B cell (primary cell): ENCODE measurements around the gene LAMA4. TPM values are rescaled to one million over a fixed set of nuclear protein-coding genes. Genes with fewer than 3 reads are reported as not detected.

Experiments
- ATAC-seq: fragments of 200-7000 bp; cut with Tn5 transposase; one replicate; pipeline ENCODE4 v1.10.0; 2021; ENCODE audit warnings: low read depth, mild to moderate bottlenecking, moderate number of reproducible peaks, moderate library complexity
- CTCF ChIA-PET: fragments of 350-600 bp; sonication (Branson Sonifier 250); formaldehyde crosslinking; loops from one replicate; lab custom pipeline; 2021; ENCODE audit warnings: antibody characterized with exemption, inconsistent platforms; lab: Charles Lee
- POLR2A ChIA-PET: fragments of 350-600 bp; sonication (Branson Sonifier 250); formaldehyde crosslinking; loops from one replicate; lab custom pipeline; 2021; ENCODE audit warnings: antibody characterized with exemption; lab: Charles Lee
- DNase-seq: peaks from one replicate; pipeline ENCODE4 v3.0.0; 2013
- H2AFZ ChIP-seq: 2 replicates; pipeline ENCODE4 v1.6.1; 2012; ENCODE audit warnings: mild to moderate bottlenecking, low read depth, low read length; ENCODE audit not compliant: insufficient read depth, poor library complexity, severe bottlenecking
- H3K27ac ChIP-seq, 2 donors: 1 replicate in 1 of 2; 2 replicates in 1 of 2; pipeline ENCODE4 v1.5.1; 2012 to 2013; ENCODE audit warnings: low read length in 2 of 2, mild to moderate bottlenecking in 2 of 2, moderate library complexity in 1 of 2
- H3K27me3 ChIP-seq, 4 experiments: fragments of 200-600 bp in 1 of 4; sonication (generic) in 1 of 4; replicated peaks in 1 of 4; 1 replicate in 2 of 4; 2 replicates in 2 of 4; pipeline versions ENCODE4 v1.6.1 to v1.7.0; 2013 to 2016; ENCODE audit warnings: low read length in 3 of 4, mild to moderate bottlenecking in 2 of 4, mixed read lengths in 1 of 4, moderate library complexity in 1 of 4; ENCODE audit not compliant: insufficient read depth in 4 of 4, control insufficient read depth in 3 of 4; ENCODE audit errors: control extremely low read depth in 1 of 4
- H3K36me3 ChIP-seq, 2 experiments: replicated peaks in 1 of 2; 1 replicate in 1 of 2; 2 replicates in 1 of 2; pipeline versions ENCODE4 v1.6.1 to v1.7.1; 2013; ENCODE audit warnings: low read length in 1 of 2; ENCODE audit not compliant: insufficient read depth in 2 of 2, control insufficient read depth in 1 of 2; ENCODE audit errors: control extremely low read depth in 1 of 2, extremely low read depth in 1 of 2
- H3K4me1 ChIP-seq, 2 donors: fragments of 200-600 bp in 1 of 2; sonication (generic) in 1 of 2; 1 replicate in 1 of 2; 2 replicates in 1 of 2; pipeline versions ENCODE4 v1.5.1 to v1.6.1; 2013 to 2017; ENCODE audit warnings: low read length in 2 of 2; ENCODE audit not compliant: control insufficient read depth in 2 of 2, insufficient read depth in 2 of 2
- H3K4me2 ChIP-seq: replicated peaks from 2 replicates; pipeline ENCODE3; 2012; ENCODE audit warnings: mild to moderate bottlenecking, low read depth, low read length; ENCODE audit not compliant: poor library complexity, severe bottlenecking
- H3K4me3 ChIP-seq, 5 experiments: fragments of 200-600 bp in 1 of 5; sonication (generic) in 1 of 5; 1 replicate in 3 of 5; 2 replicates in 2 of 5; pipeline versions ENCODE4 v1.5.1 to v1.7.0; 2011 to 2016; ENCODE audit warnings: low read length in 4 of 5, mild to moderate bottlenecking in 4 of 5, low read depth in 2 of 5, control low read depth in 1 of 5, moderate library complexity in 1 of 5; ENCODE audit not compliant: insufficient read depth in 1 of 5; ENCODE audit errors: control extremely low read depth in 1 of 5, extremely low read depth in 1 of 5
- H3K79me2 ChIP-seq: fragments of 200-600 bp; sonication (generic); one replicate; pipeline ENCODE4 v1.6.0; 2016; ENCODE audit warnings: low read length; ENCODE audit not compliant: control insufficient read depth, insufficient read depth
- H3K9ac ChIP-seq: fragments of 200-600 bp; sonication (generic); 2 replicates; pipeline ENCODE4 v1.6.1; 2017; ENCODE audit warnings: mild to moderate bottlenecking, low read length, moderate library complexity
- H3K9me3 ChIP-seq, 3 donors: one replicate each; pipeline versions ENCODE4 v1.6.1 to v1.7.1; 2013; ENCODE audit warnings: low read length in 2 of 3; ENCODE audit not compliant: control insufficient read depth in 2 of 3, insufficient read depth in 1 of 3; ENCODE audit errors: control extremely low read depth in 1 of 3
- H4K20me1 ChIP-seq: 2 replicates; pipeline ENCODE4 v1.6.0; 2012; ENCODE audit warnings: mild to moderate bottlenecking, low read length; ENCODE audit not compliant: insufficient read depth, control insufficient read depth, poor library complexity, severe bottlenecking
- H3K27ac Mint-ChIP-seq: one replicate; pipeline ENCODE4 v1.8.0; 2021; ENCODE audit warnings: mixed read lengths
- H3K27me3 Mint-ChIP-seq: one replicate; pipeline ENCODE4 v1.8.0; 2021; ENCODE audit warnings: mixed read lengths
- H3K4me1 Mint-ChIP-seq: one replicate; pipeline ENCODE4 v1.8.0; 2021; ENCODE audit warnings: mixed read lengths
- H3K4me3 Mint-ChIP-seq: one replicate; pipeline ENCODE4 v1.8.0; 2021; ENCODE audit warnings: mixed read lengths
- H3K9me3 Mint-ChIP-seq: one replicate; pipeline ENCODE4 v1.8.0; 2022; ENCODE audit warnings: mixed read lengths; ENCODE audit not compliant: insufficient read depth
- EZH2 ChIP-seq: IDR thresholded peaks from 2 replicates; pipeline ENCODE4 v1.6.1; 2012; ENCODE audit warnings: borderline replicate concordance, low read depth, mild to moderate bottlenecking, moderate library complexity, low read length; ENCODE audit not compliant: insufficient read depth, poor library complexity, severe bottlenecking
- WGBS: methylation state at CpG from one replicate; pipeline ENCODE4 v1.1.5; 2013; ENCODE audit warnings: missing lambda C conversion rate; ENCODE audit not compliant: insufficient coverage; 5-methylcytosine and 5-hydroxymethylcytosine counted together
- intact Hi-C: fragments of 100-400 bp; cut with micrococcal nuclease; formaldehyde crosslinking; loops from one replicate; pipeline ENCODE4 v1.10.0; 2022
- polyA plus RNA-seq: library from polyadenylated mRNA; depleted of rRNA; stranded (reverse); fragments of >200 nt; gene quantifications from 2 replicates; pipeline ENCODE4 v1.2.3, GENCODE V29; 2012
- total RNA-seq, 2 donors: library from RNA; stranded (reverse); fragments of 120-200 nt in 1 of 2; gene quantifications; 1 replicate in 1 of 2; 2 replicates in 1 of 2; pipeline versions ENCODE4 v1.2.3 to v1.2.4, GENCODE V29; 2013 to 2022
- TF ChIP-seq, protein P1 (sequence below): fragments of 200-600 bp; IDR thresholded peaks from one replicate; pipeline ENCODE4 v1.8.0; 2022; ENCODE audit warnings: antibody characterized with exemption, mild to moderate bottlenecking

Gene LAMA4
- total and polyA plus RNA-seq, 2 donors (not counting 1 experiment from before 2014, with no cell fraction given), result not detected

DNA sequence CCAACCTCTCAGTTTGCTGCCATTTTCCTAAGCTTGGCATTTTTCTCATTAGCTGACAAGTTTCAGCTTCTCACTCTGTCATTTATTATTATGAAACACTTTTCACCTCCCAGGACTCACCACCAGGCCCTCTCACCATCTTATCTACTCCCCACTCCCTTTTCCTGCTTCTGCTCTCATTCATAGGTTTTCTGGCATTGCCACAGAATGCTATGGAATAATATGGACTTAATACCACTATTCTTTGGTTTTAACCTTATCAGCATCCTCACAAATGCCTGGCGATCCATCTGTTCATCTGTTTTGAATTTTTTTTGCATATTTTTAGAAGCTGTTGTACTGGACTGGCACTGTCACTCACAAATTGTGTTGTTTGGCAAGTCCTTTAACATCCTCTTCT, 16.4 kb upstream of the LAMA4 start:
- H3K27ac Mint-ChIP-seq, result no peak overlapping the region
- Histone ChIP-seq H3K4me2 (no peak overlapping the region), H3K9me3 (no peaks in the 10 kb centered on the region), H3K4me1 (no peaks in the 10 kb centered on the region), H4K20me1 (no peaks in the 10 kb centered on the region), H3K27me3 (peaks cover 0 to 2% (median 0%) of the 10 kb centered on the region in 4 experiments), H3K36me3 (no peaks in the 10 kb centered on the region), H3K27ac (no peak overlapping the region), H3K9ac (no peak overlapping the region), H2AFZ (no peak overlapping the region), H3K4me3 (no peak overlapping the region), H3K79me2 (no peaks in the 10 kb centered on the region)
- POLR2A ChIA-PET, result no interaction called here
- intact Hi-C loops, result no loop called here
- ATAC-seq (no peak), DNase-seq (no peak)
- H3K4me3 Mint-ChIP-seq, result no peak overlapping the region
- CTCF ChIA-PET, result no interaction called here
- H3K9me3 Mint-ChIP-seq, result no peaks in the 10 kb centered on the region
- TF ChIP-seq, protein P1, sequence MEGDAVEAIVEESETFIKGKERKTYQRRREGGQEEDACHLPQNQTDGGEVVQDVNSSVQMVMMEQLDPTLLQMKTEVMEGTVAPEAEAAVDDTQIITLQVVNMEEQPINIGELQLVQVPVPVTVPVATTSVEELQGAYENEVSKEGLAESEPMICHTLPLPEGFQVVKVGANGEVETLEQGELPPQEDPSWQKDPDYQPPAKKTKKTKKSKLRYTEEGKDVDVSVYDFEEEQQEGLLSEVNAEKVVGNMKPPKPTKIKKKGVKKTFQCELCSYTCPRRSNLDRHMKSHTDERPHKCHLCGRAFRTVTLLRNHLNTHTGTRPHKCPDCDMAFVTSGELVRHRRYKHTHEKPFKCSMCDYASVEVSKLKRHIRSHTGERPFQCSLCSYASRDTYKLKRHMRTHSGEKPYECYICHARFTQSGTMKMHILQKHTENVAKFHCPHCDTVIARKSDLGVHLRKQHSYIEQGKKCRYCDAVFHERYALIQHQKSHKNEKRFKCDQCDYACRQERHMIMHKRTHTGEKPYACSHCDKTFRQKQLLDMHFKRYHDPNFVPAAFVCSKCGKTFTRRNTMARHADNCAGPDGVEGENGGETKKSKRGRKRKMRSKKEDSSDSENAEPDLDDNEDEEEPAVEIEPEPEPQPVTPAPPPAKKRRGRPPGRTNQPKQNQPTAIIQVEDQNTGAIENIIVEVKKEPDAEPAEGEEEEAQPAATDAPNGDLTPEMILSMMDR, result no peak
- no peak for TF ChIP-seq EZH2
- H3K4me1 Mint-ChIP-seq, result no peaks in the 10 kb centered on the region
- no CpG with 5 or more reads among the region's 1 CpG for WGBS
- no peaks in the 10 kb centered on the region for H3K27me3 Mint-ChIP-seq

DNA sequence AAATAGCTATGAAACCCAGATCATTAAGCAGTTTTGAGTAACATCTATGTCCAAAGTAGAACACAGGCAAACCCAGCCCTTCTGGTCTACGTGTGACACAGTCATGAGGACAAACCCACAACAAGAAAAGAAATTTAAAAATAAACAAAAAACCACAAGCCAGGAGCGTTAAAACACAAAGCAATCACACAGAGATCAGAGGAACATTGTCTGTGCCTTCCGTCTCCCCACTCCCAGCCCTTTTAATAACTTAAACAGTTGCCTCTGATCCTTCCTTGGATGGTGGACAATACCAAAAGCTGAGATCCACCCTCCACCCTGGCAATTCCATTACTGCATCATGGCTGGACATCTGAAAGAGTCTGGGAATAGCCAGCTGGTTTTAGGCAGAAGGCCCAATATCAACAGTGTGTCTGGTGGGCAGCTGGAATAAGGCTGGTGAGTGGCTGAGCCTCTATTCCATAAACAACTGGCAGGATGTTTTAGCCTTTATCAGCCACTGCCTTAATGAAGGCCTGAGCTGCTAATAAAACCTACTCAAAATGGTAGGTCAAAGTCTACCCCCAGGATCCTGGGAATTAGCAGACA, 15.7 kb upstream of the LAMA4 start:
- no peaks in the 10 kb centered on the region for H3K4me1 ChIP-seq
- H2AFZ ChIP-seq, result no peak overlapping the region
- H3K9ac ChIP-seq, result no peak overlapping the region
- Mint-ChIP-seq H3K9me3 (no peaks in the 10 kb centered on the region), H3K4me3 (no peak overlapping the region), H3K4me1 (no peaks in the 10 kb centered on the region), H3K27ac (no peak overlapping the region), H3K27me3 (no peaks in the 10 kb centered on the region)
- no peaks in the 10 kb centered on the region for H3K27me3 ChIP-seq
- no peaks in the 10 kb centered on the region for H3K36me3 ChIP-seq
- H4K20me1 ChIP-seq, result no peaks in the 10 kb centered on the region
- no peaks in the 10 kb centered on the region for H3K9me3 ChIP-seq
- no peak for TF ChIP-seq EZH2
- TF ChIP-seq, protein P1, result no peak
- intact Hi-C loops, result no loop called here
- ATAC-seq, result no peak
- no peak overlapping the region for H3K4me2 ChIP-seq
- no peaks in the 10 kb centered on the region for H3K79me2 ChIP-seq
- POLR2A ChIA-PET, result no interaction called here
- CTCF ChIA-PET, result no interaction called here
- WGBS, result 34% methylated on average over 3 of the region's 3 CpGs
- no peak for DNase-seq
- H3K4me3 ChIP-seq, result no peak overlapping the region
- no peak overlapping the region for H3K27ac ChIP-seq
